Activated naive CD8-positive, alpha-beta T cell treated with anti-CD3 and anti-CD28 coated beads, Interleukin-2, amount 10 ng/mL, durations not matched to agents 7 days and 5 days (primary cell): Measurements from ENCODE around the gene VPS37C. TPM values are rescaled to one million over a fixed set of nuclear protein-coding genes. Genes with fewer than 3 reads are reported as not detected.
A peak's percentile ranks its signal among the peaks of the same experiment; 100 is the strongest.
"Not testable (repeated sequence)": the region's sequence is repeated elsewhere in the genome, so short reads cannot be mapped to it uniquely, and the experiment has no call there.

ENCODE experiments used
- ATAC-seq: fragments of 150-1000 bp; cut with Tn5 transposase; one replicate; pipeline ENCODE4 v1.10.0; 2021; ENCODE audit warnings: low read depth, moderate library complexity
- POLR2A ChIA-PET: fragments of 350-600 bp; sonication (Branson Sonifier 250); formaldehyde crosslinking; loops from one replicate; lab custom pipeline; 2021; ENCODE audit warnings: antibody characterized with exemption; lab: Charles Lee
- DNase-seq: peaks from one replicate; pipeline ENCODE4 v3.0.0; 2021
- H3K27ac Mint-ChIP-seq: one replicate; pipeline ENCODE4 v1.8.0; 2022; ENCODE audit warnings: mild to moderate bottlenecking, mixed read lengths
- H3K27me3 Mint-ChIP-seq: one replicate; pipeline ENCODE4 v1.8.0; 2022; ENCODE audit warnings: mild to moderate bottlenecking, moderate library complexity, mixed read lengths
- H3K36me3 Mint-ChIP-seq: one replicate; pipeline ENCODE4 v1.8.0; 2021; ENCODE audit warnings: mild to moderate bottlenecking, mixed read lengths
- H3K4me1 Mint-ChIP-seq: one replicate; pipeline ENCODE4 v1.8.0; 2021; ENCODE audit warnings: mixed read lengths
- H3K4me3 Mint-ChIP-seq: one replicate; pipeline ENCODE4 v1.8.0; 2022; ENCODE audit warnings: mild to moderate bottlenecking, moderate library complexity, mixed read lengths
- H3K9me3 Mint-ChIP-seq: one replicate; pipeline ENCODE4 v1.8.0; 2021; ENCODE audit warnings: mixed read lengths
- total RNA-seq, 2 experiments: library from RNA; stranded (reverse); gene quantifications; one replicate each; pipeline ENCODE4 v1.2.3, GENCODE V29; 2021

The VPS37C gene
- total RNA-seq, 2 experiments from 2014 or later: 5.6 to 6.0 TPM

- Mint-ChIP-seq H3K4me3 (no peak overlapping the region), H3K9me3 (peaks cover 4% of the 10 kb centered on the region), H3K27me3 (peaks cover 3% of the 10 kb centered on the region), H3K27ac (no peak overlapping the region), H3K36me3 (peaks cover 4% of the 10 kb centered on the region), H3K4me1 (peaks cover 18% of the 10 kb centered on the region)
- DNase-seq (no peak), ATAC-seq (no peak)
- POLR2A ChIA-PET: interaction anchor here (1.3 kb wide), 1 partner anchor 9 kb away, joined by 3 read pairs; the partner anchor contains the start of gene VPS37C
Measured at GRCh38 chr11:61170566-61170965, 9.3 kb upstream of the VPS37C start.

DNA sequence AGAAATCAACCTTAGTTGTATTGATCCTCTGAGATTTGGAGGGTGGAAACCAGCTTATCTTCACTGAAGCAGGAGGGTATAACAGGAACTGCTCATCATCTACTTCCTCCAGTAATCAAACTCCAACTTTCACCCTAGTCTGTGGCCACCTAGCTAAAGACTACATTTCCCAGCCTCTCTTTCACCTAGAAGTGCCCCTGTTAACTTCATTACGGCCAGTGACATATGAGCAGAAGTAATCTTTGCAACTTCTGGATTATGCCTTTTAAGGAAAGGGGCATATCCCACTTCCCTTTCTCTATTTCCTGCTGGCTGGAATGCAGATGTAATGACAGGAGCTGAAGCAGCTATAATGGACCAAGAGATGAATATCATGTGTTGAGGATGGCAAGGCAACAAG lies 7.6 kb upstream of the VPS37C start:
- H3K27ac Mint-ChIP-seq: no peak overlapping the region

GRCh38 chr11:61168042-61168688 lies 6.9 kb upstream of the VPS37C start:
- Mint-ChIP-seq H3K4me3 (no peak overlapping the region), H3K27ac (no peak overlapping the region), H3K36me3 (peaks cover 5% of the 10 kb centered on the region), H3K9me3 (peaks cover 4% of the 10 kb centered on the region), H3K27me3 (no peaks in the 10 kb centered on the region), H3K4me1 (peaks cover 30% of the 10 kb centered on the region)
- no peak for DNase-seq
- no peak for ATAC-seq
- POLR2A ChIA-PET: no interaction called here

More for the DNA sequence above, 7.6 kb upstream of the VPS37C start:
- H3K4me3 Mint-ChIP-seq: no peak overlapping the region
- H3K9me3 Mint-ChIP-seq: peaks cover 5% of the 10 kb centered on the region
- ATAC-seq (no peak), DNase-seq (no peak)
- peaks cover 29% of the 10 kb centered on the region for H3K4me1 Mint-ChIP-seq
- peaks cover 5% of the 10 kb centered on the region for H3K36me3 Mint-ChIP-seq
- POLR2A ChIA-PET: interaction anchor here (0.9 kb wide), 1 partner anchor 88 kb away, joined by 3 read pairs; no protein-coding TSS in a partner anchor
- no peaks in the 10 kb centered on the region for H3K27me3 Mint-ChIP-seq

- H3K4me1 Mint-ChIP-seq: peaks cover 31% of the 10 kb centered on the region
- H3K36me3 Mint-ChIP-seq, H3K9me3 Mint-ChIP-seq, H3K27me3 Mint-ChIP-seq, POLR2A ChIA-PET, H3K27ac Mint-ChIP-seq, H3K4me3 Mint-ChIP-seq, ATAC-seq, DNase-seq: not testable (repeated sequence)
Measured at GRCh38 chr11:61166331-61166730, 5.1 kb upstream of the VPS37C start.

GRCh38 chr11:61165785-61166184 lies 4.6 kb upstream of the VPS37C start:
- H3K9me3 Mint-ChIP-seq, H3K36me3 Mint-ChIP-seq, H3K27ac Mint-ChIP-seq, H3K4me3 Mint-ChIP-seq, POLR2A ChIA-PET, DNase-seq, ATAC-seq, H3K27me3 Mint-ChIP-seq: not testable (repeated sequence)
- peaks cover 32% of the 10 kb centered on the region for H3K4me1 Mint-ChIP-seq

GRCh38 chr11:61164606-61165424 lies 3.6 kb upstream of the VPS37C start:
- no peak for DNase-seq
- Mint-ChIP-seq H3K36me3 (peaks cover 1% of the 10 kb centered on the region), H3K9me3 (peaks cover 1% of the 10 kb centered on the region), H3K27me3 (no peaks in the 10 kb centered on the region), H3K4me1 (peaks cover 36% of the 10 kb centered on the region), H3K4me3 (peak overlapping the region; percentile 11), H3K27ac (no peak overlapping the region)
- no peak for ATAC-seq
- POLR2A ChIA-PET: no interaction called here

GRCh38 chr11:61163714-61164605 lies 2.7 kb upstream of the VPS37C start:
- Mint-ChIP-seq H3K27ac (no peak overlapping the region), H3K9me3 (peaks cover 1% of the 10 kb centered on the region), H3K4me3 (peak overlapping the region; percentile 11), H3K4me1 (peaks cover 36% of the 10 kb centered on the region), H3K27me3 (no peaks in the 10 kb centered on the region), H3K36me3 (peaks cover 1% of the 10 kb centered on the region)
- POLR2A ChIA-PET: no interaction called here
- DNase-seq: peak; percentile 8
- no peak for ATAC-seq

DNA sequence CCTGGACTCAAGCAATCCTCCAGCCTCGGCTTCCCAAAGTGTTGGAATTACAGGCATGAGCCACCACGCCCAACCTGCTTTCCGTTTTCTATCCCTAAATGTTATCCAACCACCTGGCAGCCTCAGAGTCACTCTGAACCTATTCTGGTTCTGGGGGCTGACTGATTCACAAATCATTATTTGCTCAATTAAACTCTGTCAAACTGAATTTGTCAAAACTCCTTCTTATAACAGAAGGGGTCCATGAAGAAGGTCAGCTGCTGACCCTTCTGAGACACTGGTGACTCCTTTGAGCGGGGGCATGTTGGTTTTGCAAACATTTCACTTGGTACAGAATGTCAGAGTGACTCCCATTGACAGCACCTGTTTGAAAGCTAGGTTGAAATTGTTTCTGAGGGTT lies 1.8 kb upstream of the VPS37C start:
- DNase-seq: peak; percentile 10
- ATAC-seq: no peak
- H3K4me3 Mint-ChIP-seq: no peak overlapping the region
- peaks cover 35% of the 10 kb centered on the region for H3K4me1 Mint-ChIP-seq
- POLR2A ChIA-PET: no interaction called here
- H3K9me3 Mint-ChIP-seq: peaks cover 1% of the 10 kb centered on the region
- H3K36me3 Mint-ChIP-seq: peaks cover 1% of the 10 kb centered on the region
- H3K27ac Mint-ChIP-seq: no peak overlapping the region
- H3K27me3 Mint-ChIP-seq: no peaks in the 10 kb centered on the region

DNA sequence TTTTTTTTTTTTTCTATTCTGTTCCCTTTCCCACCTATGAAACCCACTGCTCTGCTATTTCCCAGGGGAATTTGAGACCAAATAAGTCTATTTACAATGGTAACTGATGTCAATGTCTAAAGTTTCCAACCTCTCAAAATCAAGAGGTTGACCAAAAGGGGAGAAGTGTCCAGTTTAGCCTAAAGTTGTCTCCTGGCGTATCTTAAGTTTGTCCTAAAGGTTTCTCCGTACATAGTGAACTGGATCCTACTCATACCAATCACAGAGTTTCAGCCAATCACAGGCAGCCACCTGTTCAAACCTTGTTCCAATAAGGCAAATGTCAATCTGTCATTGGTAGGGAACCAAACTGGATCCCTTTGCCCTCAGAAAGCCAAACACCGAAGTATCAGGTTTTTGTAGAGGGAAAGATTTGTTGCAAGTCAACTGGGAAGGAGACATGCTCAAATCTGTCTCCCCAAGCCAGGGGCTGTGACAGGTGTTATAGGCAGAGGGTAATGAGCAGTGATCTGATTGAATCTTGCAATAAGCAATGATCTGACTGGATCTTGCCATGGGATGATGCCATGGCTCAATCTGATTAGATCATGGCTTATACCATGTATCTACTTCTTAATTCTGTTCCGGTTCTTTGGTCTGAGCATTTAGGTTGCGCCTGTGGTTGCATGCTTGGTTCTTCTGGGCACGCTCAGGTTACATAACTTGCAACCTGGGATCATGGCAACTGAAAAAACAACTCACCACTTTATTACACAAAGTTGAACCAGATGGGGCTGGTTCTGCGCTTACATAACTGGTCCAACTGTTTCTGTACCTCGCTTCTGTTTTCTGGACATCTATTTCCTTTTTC lies 1.1 kb upstream of the VPS37C start:
- Mint-ChIP-seq H3K4me1 (peaks cover 33% of the 10 kb centered on the region), H3K9me3 (peaks cover 1% of the 10 kb centered on the region), H3K27ac (peak overlapping the region; percentile 88), H3K36me3 (peaks cover 1% of the 10 kb centered on the region), H3K27me3 (no peaks in the 10 kb centered on the region), H3K4me3 (peak overlapping the region; percentile 86)
- ATAC-seq (no peak), DNase-seq (peak; percentile 19)
- POLR2A ChIA-PET: interaction anchor here (1.1 kb wide), 2 partner anchors 8 to 191 kb away, joined by 3 read pairs; partner anchors contain the start of gene CD6

- no peaks in the 10 kb centered on the region for H3K27me3 Mint-ChIP-seq
- no peak for ATAC-seq
- H3K4me1 Mint-ChIP-seq: peaks cover 32% of the 10 kb centered on the region
- H3K36me3 Mint-ChIP-seq: peaks cover 6% of the 10 kb centered on the region
- H3K9me3 Mint-ChIP-seq: peaks cover 1% of the 10 kb centered on the region
- DNase-seq: no peak
- POLR2A ChIA-PET: no interaction called here
- peak overlapping the region; percentile 73 for H3K27ac Mint-ChIP-seq
- peak overlapping the region; percentile 71 for H3K4me3 Mint-ChIP-seq
Measured at GRCh38 chr11:61160487-61161189, 588 bp downstream of the VPS37C start.

DNA sequence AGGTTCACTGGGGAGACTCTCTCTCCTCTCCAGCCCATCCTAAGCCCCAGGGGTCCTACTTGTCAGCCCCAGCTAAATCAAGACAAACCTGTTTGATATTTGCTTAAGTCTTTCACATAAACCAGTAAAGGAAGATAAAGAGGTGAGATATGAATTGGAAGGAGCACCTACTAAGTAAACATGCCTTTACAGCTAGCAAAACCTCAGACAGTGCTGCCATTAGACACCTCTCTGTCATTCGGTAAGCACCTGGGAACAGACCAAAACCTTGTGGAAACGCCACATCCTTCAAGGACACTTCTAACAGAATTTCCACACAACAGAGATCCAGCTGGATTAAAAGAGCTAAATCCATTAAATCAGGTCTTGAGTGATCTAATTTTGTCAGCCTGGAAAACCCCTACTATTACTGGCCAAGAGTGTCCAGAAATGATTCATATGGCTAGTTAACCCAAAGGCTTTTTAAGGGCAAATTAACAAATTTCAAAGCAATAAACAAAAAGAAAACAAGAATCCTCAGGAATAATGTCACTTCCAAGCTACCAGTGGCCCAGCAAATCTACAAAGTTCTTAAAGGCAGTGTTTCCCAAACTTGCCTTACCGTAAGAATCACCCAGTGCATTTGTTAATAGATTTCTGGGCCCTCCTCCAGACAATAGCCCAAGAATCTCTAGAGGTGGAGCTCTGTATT lies 2.4 kb downstream of the VPS37C start:
- Mint-ChIP-seq H3K4me1 (peaks cover 21% of the 10 kb centered on the region), H3K27ac (no peak overlapping the region), H3K9me3 (peaks cover 6% of the 10 kb centered on the region), H3K27me3 (no peaks in the 10 kb centered on the region), H3K36me3 (peaks cover 13% of the 10 kb centered on the region), H3K4me3 (no peak overlapping the region)
- no peak for DNase-seq
- POLR2A ChIA-PET: no interaction called here
- no peak for ATAC-seq
